ENCODE data around the gene ERMP1.
"Not testable (repeated sequence)": the region's sequence is repeated elsewhere in the genome, so short reads cannot be mapped to it uniquely, and the experiment has no call there.

Gene ERMP1

GRCh38 chr9:5832538-5833529 lies at the start of gene ERMP1:
Gene ERMP1 (minus strand): TSS chr9:5833117. CDS start chr9:5833027, 90 bp downstream.
- DNase-seq, result peak; percentile 85

- DNase-seq, result not testable (repeated sequence)
These were observed 49.5 kb upstream of the ERMP1 start for GRCh38 chr9:5882244-5883012.

GRCh38 chr9:5879419-5880181 lies 46.7 kb upstream of the ERMP1 start:
- DNase-seq, result no peak

GRCh38 chr9:5876711-5877110 lies 43.8 kb upstream of the ERMP1 start:
- no peak for DNase-seq

- no peak for DNase-seq
These were observed 43.1 kb upstream of the ERMP1 start for GRCh38 chr9:5876026-5876425.

- no peak for DNase-seq
These were observed 41.1 kb upstream of the ERMP1 start for GRCh38 chr9:5874048-5874447.

- no peak for DNase-seq
These were observed 40.5 kb upstream of the ERMP1 start for GRCh38 chr9:5873439-5873838.

- no peak for DNase-seq
These were observed 39.6 kb upstream of the ERMP1 start for GRCh38 chr9:5872511-5872910.

GRCh38 chr9:5871785-5872184 lies 38.9 kb upstream of the ERMP1 start:
- DNase-seq, result no peak

- DNase-seq, result no peak
These were observed 37.8 kb upstream of the ERMP1 start for GRCh38 chr9:5870691-5871090.

GRCh38 chr9:5870020-5870339 lies 37.1 kb upstream of the ERMP1 start:
- no peak for DNase-seq

GRCh38 chr9:5869315-5870019 lies 36.5 kb upstream of the ERMP1 start:
- DNase-seq, result no peak

- DNase-seq, result no peak
These were observed 35.3 kb upstream of the ERMP1 start for GRCh38 chr9:5868235-5868634.

- DNase-seq, result no peak
These were observed 33.8 kb upstream of the ERMP1 start for GRCh38 chr9:5866685-5867084.

- no peak for DNase-seq
These were observed 33.4 kb upstream of the ERMP1 start for GRCh38 chr9:5866272-5866671.

GRCh38 chr9:5864446-5864845 lies 31.5 kb upstream of the ERMP1 start:
- no peak for DNase-seq

- no peak for DNase-seq
These were observed 30.3 kb upstream of the ERMP1 start for GRCh38 chr9:5863092-5863746.

GRCh38 chr9:5858833-5859232 lies 25.9 kb upstream of the ERMP1 start:
- no peak for DNase-seq

- DNase-seq, result no peak
These were observed 25.0 kb upstream of the ERMP1 start for GRCh38 chr9:5857928-5858327.

- DNase-seq, result no peak
These were observed 21.3 kb upstream of the ERMP1 start for GRCh38 chr9:5854063-5854790.

GRCh38 chr9:5853617-5854016 lies 20.7 kb upstream of the ERMP1 start:
- DNase-seq, result no peak

Measured in NCI-H1092 (cell line).